Measurements from ENCODE around the gene LMAN1L.

Gene LMAN1L

GRCh38 chr15:74838746-74839525, 26.3 kb downstream of the LMAN1L start:
- no peak for DNase-seq

GRCh38 chr15:74839526-74840395, 27.1 kb downstream of the LMAN1L start:
- no peak for DNase-seq

GRCh38 chr15:74840851-74841775, 28.5 kb downstream of the LMAN1L start:
- DNase-seq, result no peak

GRCh38 chr15:74841891-74842373, 29.3 kb downstream of the LMAN1L start:
- no peak for DNase-seq

- peak; percentile 83 to 90 for DNase-seq
Observed at GRCh38 chr15:74842581-74843444, 30.2 kb downstream of the LMAN1L start, which contains the start of gene ULK3. Gene ULK3 (minus strand): TSS chr15:74843156. CDS start chr15:74843105, 51 bp downstream.

GRCh38 chr15:74843445-74843828, 30.8 kb downstream of the LMAN1L start:
- DNase-seq, result no peak

GRCh38 chr15:74843891-74844299, 31.3 kb downstream of the LMAN1L start:
- DNase-seq, result no peak

- DNase-seq, result peak; percentile 15 to 55
Observed at GRCh38 chr15:74844319-74845207, 31.9 kb downstream of the LMAN1L start.

GRCh38 chr15:74845208-74845568, 32.6 kb downstream of the LMAN1L start:
- no peak for DNase-seq

GRCh38 chr15:74845581-74845980, 32.9 kb downstream of the LMAN1L start:
- DNase-seq, result no peak

- no peak for DNase-seq
Observed at GRCh38 chr15:74847432-74847831, 34.8 kb downstream of the LMAN1L start.

GRCh38 chr15:74850393-74850792, 37.8 kb downstream of the LMAN1L start:
- DNase-seq, result no peak

- no peak for DNase-seq
Observed at GRCh38 chr15:74851960-74852359, 39.3 kb downstream of the LMAN1L start.

GRCh38 chr15:74854453-74855022, 41.9 kb downstream of the LMAN1L start:
- no peak for DNase-seq

GRCh38 chr15:74855857-74856256, 43.2 kb downstream of the LMAN1L start:
- DNase-seq, result peak in 1 of 2 experiments; percentile 25

GRCh38 chr15:74856537-74856936, 43.9 kb downstream of the LMAN1L start:
- DNase-seq, result no peak

- DNase-seq, result no peak
Observed at GRCh38 chr15:74857082-74857655, 44.5 kb downstream of the LMAN1L start.

GRCh38 chr15:74857671-74858368, 45.2 kb downstream of the LMAN1L start:
- no peak for DNase-seq

GRCh38 chr15:74858369-74858740, 45.7 kb downstream of the LMAN1L start:
- no peak for DNase-seq
